ENCODE measurements around the gene KCTD2.

DNA sequence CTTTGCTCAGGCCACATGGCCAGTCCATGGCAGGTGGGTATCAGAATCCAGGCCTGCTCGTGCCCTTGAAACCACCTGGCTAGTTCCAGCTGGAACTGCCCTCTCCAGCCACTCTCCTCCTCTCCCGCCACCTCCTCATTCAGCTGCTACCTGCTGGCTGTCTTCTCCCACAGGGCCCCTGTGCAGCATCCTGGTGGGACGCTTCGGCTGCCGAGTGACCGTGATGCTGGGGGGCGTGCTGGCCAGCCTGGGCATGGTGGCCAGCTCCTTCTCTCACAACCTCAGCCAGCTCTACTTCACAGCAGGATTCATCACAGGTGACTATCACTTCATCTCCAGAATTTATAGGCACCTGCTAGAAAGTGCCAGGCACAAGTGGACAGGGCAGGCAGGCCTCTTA lies 50.8 kb downstream of the KCTD2 start:
- TF ChIP-seq CTCF (IDR thresholded peaks at IDR 0.05) = no peak
- no peak for TF ChIP-seq POLR2A (IDR thresholded peaks at IDR 0.05)

All from vagina (tissue), 2 donors.